Effector memory CD4-positive, alpha-beta T cell (primary cell): ENCODE measurements around the gene CIZ1.

Experiments
- DNase-seq, 3 donors: peaks; one replicate each; pipeline ENCODE4 v3.0.0-alpha.2; 2020
- H3K27ac ChIP-seq: 2 replicates; pipeline ENCODE4 v1.7.0; 2013; ENCODE audit warnings: mild to moderate bottlenecking, low read length, moderate library complexity; ENCODE audit not compliant: insufficient read depth, poor library complexity, severe bottlenecking
- H3K27me3 ChIP-seq: replicated peaks from 2 replicates; pipeline ENCODE4 v1.7.0; 2013; ENCODE audit warnings: mild to moderate bottlenecking, low read length; ENCODE audit not compliant: insufficient read depth, control insufficient read depth, poor library complexity, severe bottlenecking
- H3K36me3 ChIP-seq: 2 replicates; pipeline ENCODE4 v1.7.0; 2013; ENCODE audit warnings: mild to moderate bottlenecking, low read length, moderate library complexity; ENCODE audit not compliant: control insufficient read depth, insufficient read depth
- H3K4me1 ChIP-seq: 2 replicates; pipeline ENCODE4 v1.7.0; 2013; ENCODE audit warnings: low read length, mild to moderate bottlenecking; ENCODE audit not compliant: control insufficient read depth, insufficient read depth, poor library complexity, severe bottlenecking
- H3K4me3 ChIP-seq: 2 replicates; pipeline ENCODE4 v1.7.0; 2013; ENCODE audit warnings: low read length, low read depth, mild to moderate bottlenecking; ENCODE audit not compliant: insufficient read depth, poor library complexity, severe bottlenecking
- H3K9me3 ChIP-seq: 2 replicates; pipeline ENCODE4 v1.7.0; 2013; ENCODE audit warnings: mild to moderate bottlenecking, low read length, moderate library complexity; ENCODE audit not compliant: control insufficient read depth

CIZ1 gene

DNA sequence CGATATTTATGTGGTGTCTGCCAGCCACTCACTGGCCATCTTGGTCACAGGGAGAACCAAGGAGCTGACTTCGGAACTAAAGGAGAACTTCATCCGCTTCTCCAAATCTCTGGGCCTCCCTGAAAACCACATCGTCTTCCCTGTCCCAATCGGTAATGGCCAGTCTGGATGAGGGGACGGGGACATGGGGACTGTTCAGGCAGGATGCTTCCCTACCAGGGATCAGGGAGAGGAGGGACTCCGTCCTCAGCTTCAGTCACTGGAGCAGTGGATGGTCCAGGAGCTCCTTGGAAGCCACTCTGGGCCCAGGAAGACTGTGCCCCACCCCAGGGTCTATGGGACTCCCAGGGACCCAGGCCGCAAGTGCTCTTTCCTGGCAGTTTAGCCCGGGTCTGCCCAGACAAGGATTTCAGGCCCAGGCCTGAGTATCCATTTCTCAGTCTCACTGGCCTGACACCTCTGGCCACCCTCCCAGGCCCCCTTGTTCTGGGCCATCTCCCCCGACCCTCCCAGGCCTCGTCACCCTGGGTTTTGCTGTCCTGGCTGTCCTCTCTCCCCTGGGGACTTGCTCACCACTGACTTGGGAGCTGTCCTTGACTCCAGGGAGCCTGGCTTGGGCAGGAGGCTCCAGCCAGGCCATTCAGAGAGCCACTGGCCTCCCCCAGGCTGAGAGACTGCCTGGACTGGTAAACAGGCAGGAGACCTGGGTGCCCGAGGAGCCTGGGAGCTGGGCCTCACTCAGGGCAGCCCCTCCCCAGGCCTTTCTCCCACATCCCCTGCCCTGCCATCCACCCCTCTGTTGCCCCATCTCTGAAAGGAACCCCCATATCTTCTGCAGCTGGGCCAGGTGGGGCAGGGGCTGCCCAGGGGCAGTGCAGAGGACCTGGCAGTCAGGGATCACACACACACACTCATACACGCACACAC is 39.0 kb downstream of the CIZ1 start:
- no peak for DNase-seq
- Histone ChIP-seq H3K27me3 (no peaks in the 10 kb centered on the region), H3K9me3 (no peaks in the 10 kb centered on the region), H3K36me3 (no peaks in the 10 kb centered on the region), H3K4me3 (no peak overlapping the region), H3K4me1 (no peaks in the 10 kb centered on the region), H3K27ac (no peak overlapping the region)

DNA sequence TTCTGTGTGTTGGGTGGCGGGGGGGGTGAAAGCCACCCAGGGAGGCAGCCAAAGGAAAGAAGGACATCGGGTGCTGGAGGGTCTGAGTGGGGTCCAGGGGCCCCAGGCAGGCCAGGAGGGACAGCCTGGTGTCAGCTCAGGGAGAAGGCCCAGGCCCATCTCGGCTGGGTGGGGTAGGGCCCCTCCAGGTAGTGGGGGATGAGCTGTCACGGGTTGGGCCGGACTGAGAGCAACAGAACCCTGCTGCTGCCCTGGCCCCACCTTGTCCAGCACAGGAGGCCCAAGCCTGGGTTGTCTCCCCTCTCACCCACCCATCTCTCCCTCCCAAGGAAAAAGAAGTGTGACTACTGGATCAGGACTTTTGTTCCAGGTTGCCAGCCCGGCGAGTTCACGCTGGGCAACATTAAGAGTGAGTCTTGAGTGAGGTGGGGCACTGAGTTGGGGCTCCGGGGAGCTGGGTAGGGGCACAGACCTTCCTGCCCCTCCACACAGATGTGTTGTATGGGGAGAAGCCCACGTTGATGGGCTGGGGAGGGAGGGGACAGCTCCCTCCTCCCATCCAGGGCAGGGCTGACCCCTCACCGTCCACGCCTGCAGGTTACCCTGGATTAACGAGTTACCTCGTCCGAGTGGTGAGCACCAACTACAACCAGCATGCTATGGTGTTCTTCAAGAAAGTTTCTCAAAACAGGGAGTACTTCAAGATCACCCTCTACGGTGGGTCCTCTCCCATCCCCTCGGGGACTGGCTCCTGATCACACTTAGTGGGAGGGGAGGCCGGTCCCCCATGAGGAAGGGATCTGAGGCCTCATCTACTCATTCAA is 39.9 kb downstream of the CIZ1 start:
- Histone ChIP-seq H3K27ac (no peak overlapping the region), H3K27me3 (no peaks in the 10 kb centered on the region), H3K36me3 (no peaks in the 10 kb centered on the region), H3K4me1 (no peaks in the 10 kb centered on the region), H3K4me3 (no peak overlapping the region), H3K9me3 (no peaks in the 10 kb centered on the region)
- DNase-seq = no peak

DNA sequence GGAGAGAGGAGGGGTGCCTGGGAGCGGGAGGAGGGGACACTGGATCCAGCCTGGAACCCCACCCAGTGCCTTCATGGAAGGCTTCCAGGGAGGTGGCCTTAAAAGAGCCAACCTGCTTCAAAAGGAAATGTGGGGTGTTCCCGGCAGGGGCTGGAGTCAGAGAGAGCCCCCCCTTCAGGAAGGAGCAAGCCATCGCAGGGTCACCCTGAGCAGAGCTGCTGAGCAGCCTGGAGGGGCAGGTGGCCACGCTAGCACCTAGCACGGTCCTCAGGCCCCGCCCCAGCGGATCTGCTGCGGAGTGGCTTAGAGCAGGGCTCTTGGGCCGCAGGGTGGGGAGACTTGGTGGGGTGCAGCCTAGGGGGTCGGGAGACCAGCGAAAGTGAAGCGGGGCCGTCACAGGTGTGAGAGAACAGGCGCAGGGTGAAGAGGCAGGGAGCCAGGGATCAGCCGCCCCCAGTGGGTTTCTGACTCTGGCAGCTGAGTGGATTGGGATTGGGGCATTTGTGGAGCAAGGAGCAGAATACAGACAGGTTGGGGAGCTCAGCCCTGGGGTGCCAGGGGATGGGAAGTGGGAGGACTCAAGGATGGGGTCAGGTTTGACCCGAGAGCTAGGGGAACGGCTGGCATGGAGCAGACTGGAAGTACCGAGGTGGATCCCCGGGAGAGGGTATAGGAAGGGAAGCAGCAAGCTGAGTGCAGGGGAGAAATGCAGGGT is 40.6 kb downstream of the CIZ1 start:
- H3K4me3 ChIP-seq = no peak overlapping the region
- H3K27me3 ChIP-seq = no peaks in the 10 kb centered on the region
- no peak overlapping the region for H3K27ac ChIP-seq
- H3K4me1 ChIP-seq = no peaks in the 10 kb centered on the region
- no peaks in the 10 kb centered on the region for H3K9me3 ChIP-seq
- no peaks in the 10 kb centered on the region for H3K36me3 ChIP-seq
- no peak for DNase-seq

DNA sequence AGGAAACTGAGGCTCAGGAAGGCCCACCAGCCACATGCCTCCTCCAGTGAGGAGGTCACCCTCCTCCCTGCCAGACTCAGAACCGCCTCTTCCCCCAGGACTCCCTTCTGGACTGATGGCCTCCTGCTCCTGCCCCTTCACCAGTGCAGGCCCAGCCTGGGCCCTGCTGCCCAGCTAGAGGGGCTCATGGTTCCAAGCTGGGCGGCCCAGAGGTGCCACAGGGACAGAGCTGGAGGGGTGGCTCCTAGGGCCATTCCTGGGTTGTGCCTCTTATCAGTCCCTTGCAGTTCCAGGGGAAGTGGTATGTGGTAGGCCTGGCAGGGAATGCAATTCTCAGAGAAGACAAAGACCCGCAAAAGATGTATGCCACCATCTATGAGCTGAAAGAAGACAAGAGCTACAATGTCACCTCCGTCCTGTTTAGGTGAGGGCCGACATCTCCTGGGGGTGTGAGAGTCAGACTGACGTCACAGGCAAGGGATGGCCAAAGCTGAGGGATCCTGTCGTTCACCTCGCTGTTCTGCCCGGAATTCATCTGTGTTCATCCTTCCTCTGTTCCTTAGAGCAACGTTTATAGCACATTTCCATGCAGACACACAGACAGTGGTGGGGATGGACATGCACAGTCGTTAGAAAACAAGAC is 41.3 kb downstream of the CIZ1 start:
- H3K27me3 ChIP-seq = no peaks in the 10 kb centered on the region
- H3K27ac ChIP-seq = no peak overlapping the region
- no peaks in the 10 kb centered on the region for H3K36me3 ChIP-seq
- no peaks in the 10 kb centered on the region for H3K9me3 ChIP-seq
- no peak overlapping the region for H3K4me3 ChIP-seq
- no peak for DNase-seq
- no peaks in the 10 kb centered on the region for H3K4me1 ChIP-seq

DNA sequence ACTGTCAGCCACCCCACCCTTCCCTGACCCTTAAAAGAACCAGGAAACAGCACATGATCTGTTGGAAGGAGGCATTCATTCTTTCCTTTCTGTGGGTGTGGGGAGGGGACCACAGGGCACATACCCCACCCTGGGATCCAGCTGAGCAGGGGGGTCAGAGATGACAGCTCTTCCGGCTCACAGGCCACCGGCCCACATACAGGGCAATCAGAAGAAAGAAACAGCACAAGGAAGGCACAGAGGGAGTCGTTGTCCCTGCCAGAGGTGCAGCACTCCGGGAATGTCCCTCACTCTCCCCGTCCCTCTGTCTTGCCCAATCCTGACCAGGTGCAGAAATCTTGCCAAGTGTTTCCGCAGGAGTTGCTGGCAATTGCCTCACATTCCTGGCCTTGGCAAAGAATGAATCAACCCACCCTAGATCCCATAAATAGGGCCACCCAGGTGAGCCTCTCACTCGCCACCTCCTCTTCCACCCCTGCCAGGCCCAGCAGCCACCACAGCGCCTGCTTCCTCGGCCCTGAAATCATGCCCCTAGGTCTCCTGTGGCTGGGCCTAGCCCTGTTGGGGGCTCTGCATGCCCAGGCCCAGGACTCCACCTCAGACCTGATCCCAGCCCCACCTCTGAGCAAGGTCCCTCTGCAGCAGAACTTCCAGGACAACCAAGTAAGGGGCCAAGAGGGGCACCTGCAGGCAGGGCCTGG is 42.2 kb downstream of the CIZ1 start, which contains the start of gene LCN2:
Gene LCN2 (plus strand): TSS at position 453 of the 701 bp plus-strand sequence. CDS start 73 bp downstream, at position 526.
- DNase-seq = no peak
- no peaks in the 10 kb centered on the region for H3K4me1 ChIP-seq
- H3K4me3 ChIP-seq = no peak within 1 kb of the TSS
- H3K27me3 ChIP-seq = no peaks in the 10 kb centered on the region
- no peak within 1 kb of the TSS for H3K27ac ChIP-seq
- H3K9me3 ChIP-seq = no peaks in the 10 kb centered on the region
- H3K36me3 ChIP-seq = no peaks in the 10 kb centered on the region

DNA sequence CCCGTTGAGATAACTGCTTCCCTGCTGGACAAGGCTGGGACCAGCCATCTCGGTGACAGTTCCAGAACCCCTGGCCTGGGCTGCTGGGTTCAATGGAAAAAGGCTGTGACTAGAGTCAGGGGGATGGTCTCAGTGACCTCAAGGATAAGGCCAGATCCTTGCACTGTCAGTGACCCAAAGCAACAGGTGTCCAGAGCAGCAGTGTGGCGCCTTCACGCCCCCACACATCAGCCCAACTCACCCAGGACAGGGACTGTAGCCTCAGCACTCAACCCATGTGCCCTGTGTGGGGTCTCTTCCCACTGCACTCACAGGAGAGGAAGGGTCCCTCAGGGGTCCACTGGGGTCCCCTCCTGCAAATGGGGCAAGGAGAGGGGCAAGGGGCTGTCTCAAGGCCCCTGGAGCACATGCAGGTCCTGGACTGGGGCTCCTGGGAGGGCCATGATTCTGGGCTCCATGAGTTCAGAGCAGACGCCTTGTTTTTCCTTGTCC is 42.8 kb downstream of the CIZ1 start:
- H3K9me3 ChIP-seq = no peaks in the 10 kb centered on the region
- H3K27ac ChIP-seq = no peak overlapping the region
- no peaks in the 10 kb centered on the region for H3K27me3 ChIP-seq
- H3K4me1 ChIP-seq = no peaks in the 10 kb centered on the region
- no peaks in the 10 kb centered on the region for H3K36me3 ChIP-seq
- no peak for DNase-seq
- H3K4me3 ChIP-seq = no peak overlapping the region

DNA sequence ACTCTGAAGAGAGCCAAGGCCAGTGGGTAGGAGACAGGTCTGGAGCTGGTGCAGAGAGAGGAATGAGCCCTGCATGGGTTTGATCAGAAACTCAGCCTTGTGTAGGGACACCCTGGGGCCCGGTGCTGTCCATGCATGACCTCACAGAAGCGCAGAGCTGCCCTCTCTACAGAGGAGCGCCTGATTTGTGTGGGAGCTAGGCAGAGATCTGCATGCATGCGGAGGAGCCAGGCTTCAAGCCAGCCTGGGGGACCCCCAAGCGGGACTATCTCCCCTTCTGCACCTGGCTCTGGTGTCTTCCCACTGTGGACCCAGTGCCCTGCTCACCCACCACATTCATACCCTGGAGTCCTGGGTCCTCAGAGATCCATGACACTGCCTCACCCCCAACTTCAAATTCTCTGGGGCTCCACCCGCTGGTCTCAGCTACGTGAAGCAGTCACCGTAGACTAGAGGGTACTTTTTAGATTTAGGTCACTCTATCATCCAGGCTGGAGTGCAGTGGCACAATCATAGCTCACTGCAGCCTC is 44.7 kb downstream of the CIZ1 start:
- Histone ChIP-seq H3K9me3 (no peaks in the 10 kb centered on the region), H3K27me3 (no peaks in the 10 kb centered on the region), H3K4me3 (no peak overlapping the region), H3K27ac (no peak overlapping the region), H3K4me1 (peaks cover 7% of the 10 kb centered on the region), H3K36me3 (no peaks in the 10 kb centered on the region)
- DNase-seq = no peak

DNA sequence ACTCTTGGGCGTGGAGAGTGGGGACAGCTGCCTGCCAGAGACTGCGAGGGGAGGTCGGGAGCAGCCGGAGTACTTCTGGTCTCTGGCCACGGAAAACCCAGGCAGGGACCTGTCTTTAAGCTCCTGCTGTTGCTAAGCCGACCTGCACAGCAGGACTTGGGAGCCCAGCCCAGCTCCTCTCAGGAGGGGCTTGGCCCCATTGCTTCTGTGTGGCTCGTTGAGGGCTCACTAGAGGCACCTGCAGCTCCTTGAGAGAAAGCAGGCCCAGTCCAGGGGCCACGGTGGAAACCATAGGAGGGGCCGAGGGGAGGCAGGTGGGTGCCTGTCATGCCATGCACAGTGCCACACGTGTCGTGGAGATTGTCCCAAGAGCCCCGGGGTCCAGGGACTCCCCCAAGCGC is 45.4 kb downstream of the CIZ1 start:
- Histone ChIP-seq H3K4me3 (no peak overlapping the region), H3K36me3 (no peaks in the 10 kb centered on the region), H3K27ac (no peak overlapping the region), H3K27me3 (no peaks in the 10 kb centered on the region), H3K4me1 (peaks cover 8% of the 10 kb centered on the region), H3K9me3 (no peaks in the 10 kb centered on the region)
- no peak for DNase-seq

DNA sequence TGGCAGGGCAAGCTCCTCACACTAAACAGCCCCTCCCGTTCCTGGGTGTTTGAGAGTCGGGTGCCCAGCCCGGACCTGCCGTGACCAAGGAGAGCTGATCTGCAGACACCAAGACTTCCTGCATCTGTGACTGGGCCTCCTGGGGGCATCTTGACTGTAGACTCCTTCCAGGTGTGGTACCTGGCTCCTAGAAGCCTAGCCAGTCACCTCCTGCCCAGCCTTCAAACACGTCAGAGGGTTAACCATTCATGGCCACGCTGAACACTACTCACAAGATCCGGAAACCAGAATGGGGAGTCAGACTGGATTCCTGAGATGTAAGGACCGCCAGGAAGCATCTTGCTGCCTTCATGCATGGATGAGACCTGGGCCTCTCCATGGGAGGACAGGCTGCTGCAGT is 45.8 kb downstream of the CIZ1 start:
- no peak overlapping the region for H3K27ac ChIP-seq
- peaks cover 8% of the 10 kb centered on the region for H3K4me1 ChIP-seq
- H3K4me3 ChIP-seq = no peak overlapping the region
- no peak for DNase-seq
- H3K36me3 ChIP-seq = no peaks in the 10 kb centered on the region
- no peaks in the 10 kb centered on the region for H3K9me3 ChIP-seq
- no peaks in the 10 kb centered on the region for H3K27me3 ChIP-seq
